HCT116 (cell line): ENCODE results near the gene MRPS5. TPM values are rescaled to one million over a fixed set of nuclear protein-coding genes. Genes with fewer than 3 reads are reported as not detected.

Source experiments
- ATAC-seq: fragments of 200-7000 bp; cut with Tn5 transposase; 2 replicates; pipeline ENCODE4 v1.9.1; 2020; ENCODE audit warnings: mild to moderate bottlenecking, moderate library complexity
- BruUV-seq: library from RNA; stranded (reverse); fragments of 400-500 nt; replicated peaks from 2 replicates; lab custom pipeline; 2021; lab: Mats Ljungman, UMichigan
- CTCF ChIA-PET: fragments of 300-600 bp; sonication (Branson Sonifier 250); formaldehyde crosslinking; loops from one replicate; lab custom pipeline; 2021; ENCODE audit warnings: antibody characterized with exemption; lab: Charles Lee
- POLR2A ChIA-PET: fragments of 300-600, 350-600 bp; sonication (Branson Sonifier 250); formaldehyde crosslinking; loops from one replicate; lab custom pipeline; 2021; ENCODE audit warnings: antibody characterized with exemption; lab: Charles Lee
- RAD21 ChIA-PET, 2 experiments: fragments of 300-600 bp; sonication (Branson Sonifier 250); formaldehyde crosslinking; loops; one replicate each; lab custom pipeline; 2023; ENCODE audit warnings: low total read pairs in 2 of 2; ENCODE audit not compliant: uncharacterized antibody in 2 of 2, unreplicated experiment in 2 of 2, low non-redundant PET in 1 of 2; lab: Charles Lee
- DNase-seq: peaks from one replicate; pipeline ENCODE4 v3.0.0-alpha.2; 2010; ENCODE audit warnings: low read depth, low spot score
- H2AFZ ChIP-seq: fragments of 200-600 bp; shearing (Covaris generic), sonication (generic); 2 replicates; pipeline ENCODE4 v1.6.1; 2017; ENCODE audit warnings: low read depth, mixed run types, mixed read lengths, antibody characterized with exemption, low read length; ENCODE audit not compliant: poor library complexity, severe bottlenecking
- H3K27ac ChIP-seq: 2 replicates; pipeline ENCODE4 v1.5.1; 2012; ENCODE audit warnings: low read depth, low read length
- H3K27me3 ChIP-seq: fragments of 200-600 bp; sonication (generic); 2 replicates; pipeline ENCODE4 v1.6.1; 2016; ENCODE audit warnings: mixed run types, low read length, mixed read lengths; ENCODE audit not compliant: insufficient read depth
- H3K36me3 ChIP-seq, 2 experiments: fragments of 200-500 bp in 1 of 2; fragments of 200-600 bp in 1 of 2; sonication (Bioruptor generic) in 1 of 2; sonication (generic) in 1 of 2; 2 replicates each; pipeline versions ENCODE4 v1.5.1 to v1.6.1; 2014 to 2016; ENCODE audit warnings: low read length in 2 of 2, inconsistent platforms in 1 of 2, mixed read lengths in 1 of 2, mixed run types in 1 of 2; ENCODE audit not compliant: insufficient read depth in 2 of 2, control insufficient read depth in 1 of 2
- H3K4me1 ChIP-seq, 2 experiments: fragments of 200-600 bp in 1 of 2; sonication (generic) in 1 of 2; 2 replicates each; pipeline versions ENCODE4 v1.5.1 to v1.6.1; 2012 to 2017; ENCODE audit warnings: low read length in 2 of 2, inconsistent platforms in 1 of 2, mild to moderate bottlenecking in 1 of 2, mixed read lengths in 1 of 2, mixed run types in 1 of 2, moderate library complexity in 1 of 2; ENCODE audit not compliant: insufficient read depth in 2 of 2, control insufficient read depth in 1 of 2
- H3K4me2 ChIP-seq: fragments of 200-600 bp; sonication (generic); 2 replicates; pipeline ENCODE4 v1.6.1; 2017; ENCODE audit warnings: mixed run types, low read length, mixed read lengths
- H3K4me3 ChIP-seq, 2 experiments: fragments of 200-600 bp in 1 of 2; sonication (generic) in 1 of 2; replicated peaks in 1 of 2; 2 replicates each; pipeline ENCODE4 v1.5.1; 2011 to 2016; ENCODE audit warnings: low read length in 2 of 2, control low read depth in 1 of 2, low read depth in 1 of 2, mild to moderate bottlenecking in 1 of 2, mixed read lengths in 1 of 2, mixed run types in 1 of 2
- H3K79me2 ChIP-seq: fragments of 200-600 bp; sonication (generic); 2 replicates; pipeline ENCODE4 v1.6.1; 2017; ENCODE audit warnings: mild to moderate bottlenecking, mixed run types, low read length, moderate library complexity, mixed read lengths; ENCODE audit not compliant: insufficient read depth
- H3K9ac ChIP-seq: fragments of 200-600 bp; sonication (generic); 2 replicates; pipeline ENCODE4 v1.6.1; 2016; ENCODE audit warnings: low read length, mixed read lengths
- H3K9me2 ChIP-seq: fragments of 200-600 bp; sonication (generic), shearing (Covaris generic); 2 replicates; pipeline ENCODE4 v1.6.1; 2017; ENCODE audit warnings: mixed run types, mild to moderate bottlenecking, moderate library complexity; ENCODE audit not compliant: insufficient read depth
- H3K9me3 ChIP-seq, 2 experiments: fragments of 200-500 bp in 1 of 2; fragments of 200-600 bp in 1 of 2; sonication (Bioruptor generic) in 1 of 2; sonication (generic) in 1 of 2; 2 replicates each; pipeline ENCODE4 v1.6.1; 2014 to 2017; ENCODE audit warnings: low read length in 2 of 2, mixed read lengths in 2 of 2, inconsistent platforms in 1 of 2, low read depth in 1 of 2, mild to moderate bottlenecking in 1 of 2, mixed run types in 1 of 2, moderate library complexity in 1 of 2; ENCODE audit not compliant: control insufficient read depth in 1 of 2, insufficient read depth in 1 of 2
- H4K20me1 ChIP-seq: fragments of 200-600 bp; sonication (generic), shearing (Covaris generic); 2 replicates; pipeline ENCODE4 v1.6.1; 2017; ENCODE audit warnings: mixed run types, mild to moderate bottlenecking, moderate library complexity; ENCODE audit not compliant: insufficient read depth
- FOSL1 ChIP-seq: IDR thresholded peaks from 2 replicates; pipeline ENCODE4 v1.6.1; 2012; ENCODE audit warnings: low read depth
- JUND ChIP-seq: IDR thresholded peaks from 2 replicates; pipeline ENCODE4 v1.6.1; 2012
- MAX ChIP-seq: IDR thresholded peaks from 2 replicates; pipeline ENCODE4 v1.6.1; 2012
- POLR2A ChIP-seq: IDR thresholded peaks from 2 replicates; pipeline ENCODE4 v1.7.0; 2011; ENCODE audit warnings: borderline replicate concordance; ENCODE audit not compliant: insufficient read depth, insufficient read length; ENCODE audit errors: extremely low read depth
- intact Hi-C: fragments of 100-400 bp; cut with micrococcal nuclease; formaldehyde crosslinking; loops from 2 replicates; pipeline ENCODE4 v1.10.0; 2022
- total RNA-seq: library from RNA; stranded (reverse); gene quantifications from one replicate; pipeline ENCODE4 v1.2.1, GENCODE V29; 2021; ENCODE audit not compliant: unreplicated experiment

The MRPS5 gene
- total RNA-seq, 1 experiment from 2014 or later, result 70.6 TPM

- ChIA-PET POLR2A (no interaction called here), RAD21 (no interaction called here), CTCF (no interaction called here)
- H3K9me3 ChIP-seq, result no peaks in the 10 kb centered on the region
- no peaks in the 10 kb centered on the region for H3K27me3 ChIP-seq
- no peak overlapping the region for H3K9ac ChIP-seq
- no peak overlapping the region for H3K4me3 ChIP-seq
- H3K4me2 ChIP-seq, result no peak overlapping the region
- no TSS peak for BruUV-seq
- H3K4me1 ChIP-seq, result peaks cover 2 to 4% of the 10 kb centered on the region in 2 experiments; a peak in 2 of 4 replicates
- H3K27ac ChIP-seq, result no peak overlapping the region
- no peaks in the 10 kb centered on the region for H3K79me2 ChIP-seq
- DNase-seq (no peak), ATAC-seq (no peak)
- TF ChIP-seq JUND, result no peak
- TF ChIP-seq FOSL1, result no peak
- no peaks in the 10 kb centered on the region for H4K20me1 ChIP-seq
- peaks cover 0 to 14% of the 10 kb centered on the region in 2 experiments; a peak in 3 of 4 replicates for H3K36me3 ChIP-seq
- intact Hi-C loops, result no loop called here
- H3K9me2 ChIP-seq, result no peaks in the 10 kb centered on the region
- H2AFZ ChIP-seq, result no peak overlapping the region
These were observed 39.1 kb downstream of the MRPS5 start for GRCh38 chr2:95082477-95082876.

- Histone ChIP-seq H3K4me2 (no peak overlapping the region), H2AFZ (no peak overlapping the region), H3K4me1 (peaks cover 8 to 19% of the 10 kb centered on the region in 2 experiments; a peak in 3 of 4 replicates), H3K27me3 (no peaks in the 10 kb centered on the region), H4K20me1 (no peaks in the 10 kb centered on the region), H3K36me3 (no peaks in the 10 kb centered on the region), H3K9me3 (no peaks in the 10 kb centered on the region), H3K9ac (no peak overlapping the region), H3K9me2 (no peaks in the 10 kb centered on the region), H3K4me3 (no peak overlapping the region), H3K79me2 (no peaks in the 10 kb centered on the region), H3K27ac (no peak overlapping the region)
- intact Hi-C loops, result no loop called here
- ChIA-PET RAD21 (interaction anchor here (1.3 to 1.5 kb wide), 2 partner anchors 57 kb away, joined by 3 read pairs; no protein-coding TSS in a partner anchor), POLR2A (no interaction called here), CTCF (interaction anchor here (1.0 to 2.9 kb wide), 9 partner anchors 15 to 152 kb away, joined by 3 to 27 read pairs (median 7); partner anchors contain the start of gene MRPS5)
- DNase-seq, result no peak
- no peak for TF ChIP-seq MAX
- no peak for TF ChIP-seq POLR2A
- ATAC-seq, result no peak
- no TSS peak for BruUV-seq
These were observed 42.4 kb downstream of the MRPS5 start for GRCh38 chr2:95079199-95079683.
